Measurements from ENCODE around the gene TARS3.

GRCh38 chr15:101617390-101617965 lies 106.8 kb downstream of the TARS3 start:
- TF ChIP-seq CTCF (IDR thresholded peaks at IDR 0.05) = no peak
- TF ChIP-seq EZH2 (IDR thresholded peaks at IDR 0.05; ENCODE audit: borderline replicate concordance, insufficient read depth, low read depth, low read length, poor library complexity, severe bottlenecking) = no peak
